AG04449 (cell line): Measurements from ENCODE around the gene DIAPH2.

Experiments used
- CTCF ChIA-PET: fragments of 350-600 bp; formaldehyde crosslinking; extraction: SDS; loops from one replicate; lab custom pipeline; 2021; ENCODE audit warnings: antibody characterized with exemption; lab: Yijun Ruan, JAX
- POLR2A ChIA-PET: fragments of 400-600, 350-600 bp; formaldehyde crosslinking; extraction: SDS; loops from one replicate; lab custom pipeline; 2020; ENCODE audit warnings: antibody characterized with exemption, inconsistent platforms; lab: Yijun Ruan, JAX
- DNase-seq: peaks from one replicate; pipeline ENCODE4 v3.0.0-alpha.2; 2010; ENCODE audit warnings: low read depth, low spot score
- H3K4me3 ChIP-seq: 2 replicates; pipeline ENCODE4 v1.5.1; 2011; ENCODE audit warnings: low read depth, mild to moderate bottlenecking, control low read depth, low read length
- CTCF ChIP-seq: IDR thresholded peaks from one replicate; pipeline ENCODE4 v1.5.1; 2011; ENCODE audit warnings: mild to moderate bottlenecking, moderate library complexity, low read length, control low read depth, inconsistent platforms; ENCODE audit not compliant: insufficient read depth; ENCODE audit errors: missing control alignments

The DIAPH2 gene

DNA sequence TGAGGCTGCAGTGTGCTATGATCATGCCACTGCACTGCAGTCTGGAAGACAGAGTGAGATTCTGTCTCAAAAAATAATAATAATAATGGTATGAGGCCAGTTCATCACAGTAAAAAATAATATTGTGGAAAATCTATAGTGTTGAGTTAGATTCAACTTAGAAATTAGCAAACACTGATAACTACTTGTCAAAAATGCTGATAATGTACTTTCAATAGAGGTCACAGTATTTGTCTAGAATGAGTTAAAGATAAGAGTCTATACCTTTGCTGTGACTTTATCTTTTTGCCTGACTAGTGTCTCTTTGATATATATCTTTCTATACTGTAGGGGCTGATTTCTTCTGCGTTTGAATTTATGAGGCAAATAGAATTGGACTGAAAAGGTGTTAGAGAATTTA lies 629.7 kb downstream of the DIAPH2 start:
- DNase-seq, result no peak
- CTCF ChIA-PET, result no interaction called here
- TF ChIP-seq CTCF, result no peak
- POLR2A ChIA-PET, result no interaction called here
- no peak overlapping the region for H3K4me3 ChIP-seq

- POLR2A ChIA-PET, result no interaction called here
- H3K4me3 ChIP-seq, result no peak overlapping the region
- CTCF ChIA-PET, result no interaction called here
- no peak for TF ChIP-seq CTCF
- DNase-seq, result no peak
Measured at GRCh38 chrX:97315939-97316338, 631.3 kb downstream of the DIAPH2 start.

DNA sequence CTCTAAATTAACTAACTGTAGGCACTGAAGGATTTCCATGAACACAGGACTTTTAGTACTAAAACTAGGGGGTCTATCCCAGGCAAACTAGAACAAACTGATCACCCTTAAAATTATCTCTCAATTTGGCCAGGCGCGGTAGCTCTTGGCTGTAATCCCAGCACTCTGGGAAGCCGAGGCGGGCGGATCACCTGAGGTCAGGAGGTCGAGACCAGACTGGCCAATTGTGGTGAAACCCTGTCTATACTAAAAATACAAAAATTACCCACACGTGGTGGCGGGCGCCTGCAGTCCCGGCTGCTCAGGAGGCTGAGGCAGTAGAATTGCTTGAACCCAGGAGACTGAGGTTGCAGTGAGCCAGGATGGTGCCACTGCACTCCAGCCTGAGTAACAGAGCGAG lies 635.7 kb downstream of the DIAPH2 start:
- no peak for TF ChIP-seq CTCF
- H3K4me3 ChIP-seq, result no peak overlapping the region
- ChIA-PET POLR2A (no interaction called here), CTCF (no interaction called here)
- DNase-seq, result no peak

- no peak for DNase-seq
- ChIA-PET POLR2A (no interaction called here), CTCF (no interaction called here)
- TF ChIP-seq CTCF, result no peak
- H3K4me3 ChIP-seq, result no peak overlapping the region
Measured at GRCh38 chrX:97322401-97322800, 637.8 kb downstream of the DIAPH2 start.

DNA sequence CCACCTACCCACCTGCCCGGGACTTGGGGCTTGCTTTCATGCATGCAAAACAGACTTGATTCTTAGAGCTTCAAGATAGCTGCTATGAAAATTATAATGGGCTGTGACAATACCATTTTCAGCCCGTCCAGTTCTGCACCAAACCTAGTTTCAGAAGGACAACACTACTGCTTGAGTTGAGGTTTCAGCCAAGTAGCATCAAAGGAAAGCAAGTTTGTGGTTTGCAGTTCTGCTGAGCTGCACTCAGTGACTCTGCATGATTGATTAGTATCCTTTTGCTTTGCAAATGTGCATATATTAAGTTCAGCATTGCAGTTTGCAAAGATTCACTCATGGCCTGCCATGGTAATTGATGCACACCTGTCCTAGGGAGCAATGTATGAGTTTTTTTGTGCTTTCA lies 641.8 kb downstream of the DIAPH2 start:
- H3K4me3 ChIP-seq, result no peak overlapping the region
- no peak for TF ChIP-seq CTCF
- DNase-seq, result no peak
- ChIA-PET CTCF (no interaction called here), POLR2A (no interaction called here)

DNA sequence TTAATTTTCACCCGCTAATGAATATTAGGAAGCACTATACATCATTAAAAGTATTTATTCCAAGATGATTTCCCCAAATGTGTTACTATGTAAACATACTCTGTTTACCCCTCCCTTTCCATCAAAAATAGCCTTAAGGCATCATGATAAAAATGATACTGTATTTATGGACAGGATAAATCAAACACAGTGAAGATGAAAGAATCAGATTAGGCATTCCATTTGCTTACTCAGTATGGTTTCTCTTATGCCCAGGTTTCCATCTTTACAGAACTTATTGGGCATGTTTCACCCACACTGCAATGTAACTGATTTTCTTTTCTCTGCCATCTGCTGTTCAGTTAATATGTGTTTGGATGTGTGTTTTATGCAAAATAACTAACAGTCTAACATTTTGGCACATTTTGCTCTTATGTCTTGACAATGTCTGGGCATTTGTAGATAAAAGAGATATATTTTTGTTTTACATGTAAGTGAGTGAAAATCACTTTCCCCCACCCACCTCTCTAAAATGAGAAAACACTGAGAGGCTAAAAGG lies 644.3 kb downstream of the DIAPH2 start:
- no peak overlapping the region for H3K4me3 ChIP-seq
- TF ChIP-seq CTCF, result no peak
- no peak for DNase-seq
- CTCF ChIA-PET, result no interaction called here
- POLR2A ChIA-PET, result no interaction called here
